Astrocyte of the cerebellum (primary cell): ENCODE data around the gene RFXANK.
A peak's percentile ranks its signal among the peaks of the same experiment; 100 is the strongest.
"Not testable (repeated sequence)": the region's sequence is repeated elsewhere in the genome, so short reads cannot be mapped to it uniquely, and the experiment has no call there.

Experiments used
- DNase-seq: peaks from one replicate; pipeline ENCODE4 v3.0.0-alpha.2; 2011; ENCODE audit warnings: low read depth
- H3K4me3 ChIP-seq: 2 replicates; pipeline ENCODE4 v1.5.1; 2011; ENCODE audit warnings: mild to moderate bottlenecking, low read depth, low read length, moderate library complexity
- CTCF ChIP-seq: IDR thresholded peaks from 2 replicates; pipeline ENCODE4 v1.5.1; 2012; ENCODE audit warnings: low read length, low read depth, moderate library complexity, mild to moderate bottlenecking; ENCODE audit errors: missing control alignments
- in situ Hi-C: cut with HindIII; loops from 2 replicates; pipeline ENCODE4 v1.10.0; 2017; ENCODE audit warnings: low sequenced_read_pairs

RFXANK gene

GRCh38 chr19:19214892-19215291 is 22.8 kb downstream of the RFXANK start:
- TF ChIP-seq CTCF, result no peak
- no peak overlapping the region for H3K4me3 ChIP-seq
- DNase-seq, result peak; percentile 13
- in situ Hi-C loops, result no loop called here

- TF ChIP-seq CTCF, result no peak
- in situ Hi-C loops, result no loop called here
- no peak overlapping the region for H3K4me3 ChIP-seq
- DNase-seq, result no peak
These were observed 23.7 kb downstream of the RFXANK start for GRCh38 chr19:19215792-19216191.

GRCh38 chr19:19217099-19217498 is 25.0 kb downstream of the RFXANK start:
- in situ Hi-C loops, result no loop called here
- no peak overlapping the region for H3K4me3 ChIP-seq
- TF ChIP-seq CTCF, result no peak
- no peak for DNase-seq

- in situ Hi-C loops, result no loop called here
These were observed 26.9 kb downstream of the RFXANK start for GRCh38 chr19:19218911-19219310.

GRCh38 chr19:19221000-19221399 is 28.9 kb downstream of the RFXANK start:
- in situ Hi-C loops, DNase-seq: not testable (repeated sequence)

More at GRCh38 chr19:19218911-19219310, 26.9 kb downstream of the RFXANK start:
- DNase-seq, result no peak
- no peak overlapping the region for H3K4me3 ChIP-seq
- TF ChIP-seq CTCF, result no peak

GRCh38 chr19:19223060-19223459 is 31.0 kb downstream of the RFXANK start:
- in situ Hi-C loops, result no loop called here
- TF ChIP-seq CTCF, result no peak
- DNase-seq, result no peak
- H3K4me3 ChIP-seq, result no peak overlapping the region

More at GRCh38 chr19:19221000-19221399, 28.9 kb downstream of the RFXANK start:
- not testable (repeated sequence) for H3K4me3 ChIP-seq

- H3K4me3 ChIP-seq, result no peak overlapping the region
- no peak for TF ChIP-seq CTCF
- in situ Hi-C loops, result no loop called here
- no peak for DNase-seq
These were observed 31.6 kb downstream of the RFXANK start for GRCh38 chr19:19223636-19224035.
